Keratinocyte (primary cell): Measurements from ENCODE around the gene SORD.
A peak's percentile ranks its signal among the peaks of the same experiment; 100 is the strongest.

Experiments used
- CTCF ChIP-seq, 3 experiments: IDR thresholded peaks in 1 of 3; conservative IDR thresholded peaks in 1 of 3; optimal IDR thresholded peaks in 1 of 3; 2 replicates in 2 of 3; 3 replicates in 1 of 3; pipeline versions ENCODE3 to v1.5.1; 2011; ENCODE audit warnings: low read length in 3 of 3, mild to moderate bottlenecking in 3 of 3, moderate library complexity in 2 of 3, control low read depth in 1 of 3, inconsistent platforms in 1 of 3; ENCODE audit not compliant: insufficient read depth in 2 of 3; ENCODE audit errors: extremely low read depth in 1 of 3
- EZH2 ChIP-seq: IDR thresholded peaks from one replicate; pipeline ENCODE4 v1.6.1; 2012; ENCODE audit warnings: inconsistent platforms, mild to moderate bottlenecking, low read length, moderate library complexity

GRCh38 chr15:45111390-45112142 lies 88.6 kb downstream of the SORD start:
- no peak for TF ChIP-seq CTCF (optimal IDR thresholded peaks at IDR 0.05 in 1 of 3, IDR thresholded peaks at IDR 0.05 in 1 of 3, conservative IDR thresholded peaks at IDR 0.05 in 1 of 3; ENCODE audit: extremely low read depth in 1 of 3, insufficient read depth in 2 of 3, low read length in 3 of 3)
- peak; percentile 93 for TF ChIP-seq EZH2
